ENCODE results near the gene THOC7. TPM values are rescaled to one million over a fixed set of nuclear protein-coding genes. Genes with fewer than 3 reads are reported as not detected.

Gene THOC7
- total RNA-seq, 2 donors from 2014 or later, result 61.9 to 76.6 TPM

DNA sequence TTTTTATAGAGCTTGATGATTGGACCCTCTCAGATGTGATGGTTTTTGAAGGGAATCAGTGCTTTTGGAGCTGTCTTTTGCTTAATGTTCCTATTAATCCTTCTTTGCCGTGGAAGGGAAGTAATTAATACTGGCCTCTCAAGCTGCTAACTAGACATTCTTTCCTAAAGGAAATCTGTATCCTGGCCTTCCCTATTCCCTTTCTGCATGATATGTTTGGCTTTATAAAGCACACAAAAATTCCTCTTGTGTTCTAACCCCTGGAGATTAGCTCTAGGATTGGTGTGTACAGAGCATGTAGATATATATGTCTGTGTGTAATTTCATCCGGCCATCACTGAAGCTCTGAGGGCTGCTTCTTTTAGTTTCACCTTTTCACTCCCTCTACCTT lies 7.0 kb upstream of the THOC7 start:
- H3K27me3 ChIP-seq, result no peaks in the 10 kb centered on the region
- H3K4me1 ChIP-seq, result no peaks in the 10 kb centered on the region
- H3K9ac ChIP-seq (ENCODE audit: low read depth in 2 of 2, low read length in 2 of 2), result no peak overlapping the region
- no peak overlapping the region for H3K27ac ChIP-seq
- TF ChIP-seq, protein P1, sequence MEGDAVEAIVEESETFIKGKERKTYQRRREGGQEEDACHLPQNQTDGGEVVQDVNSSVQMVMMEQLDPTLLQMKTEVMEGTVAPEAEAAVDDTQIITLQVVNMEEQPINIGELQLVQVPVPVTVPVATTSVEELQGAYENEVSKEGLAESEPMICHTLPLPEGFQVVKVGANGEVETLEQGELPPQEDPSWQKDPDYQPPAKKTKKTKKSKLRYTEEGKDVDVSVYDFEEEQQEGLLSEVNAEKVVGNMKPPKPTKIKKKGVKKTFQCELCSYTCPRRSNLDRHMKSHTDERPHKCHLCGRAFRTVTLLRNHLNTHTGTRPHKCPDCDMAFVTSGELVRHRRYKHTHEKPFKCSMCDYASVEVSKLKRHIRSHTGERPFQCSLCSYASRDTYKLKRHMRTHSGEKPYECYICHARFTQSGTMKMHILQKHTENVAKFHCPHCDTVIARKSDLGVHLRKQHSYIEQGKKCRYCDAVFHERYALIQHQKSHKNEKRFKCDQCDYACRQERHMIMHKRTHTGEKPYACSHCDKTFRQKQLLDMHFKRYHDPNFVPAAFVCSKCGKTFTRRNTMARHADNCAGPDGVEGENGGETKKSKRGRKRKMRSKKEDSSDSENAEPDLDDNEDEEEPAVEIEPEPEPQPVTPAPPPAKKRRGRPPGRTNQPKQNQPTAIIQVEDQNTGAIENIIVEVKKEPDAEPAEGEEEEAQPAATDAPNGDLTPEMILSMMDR (IDR thresholded peaks at IDR 0.05), result no peak
- intact Hi-C loops (cut with DNase I), result no loop called here
- no peak for DNase-seq
- no peak overlapping the region for H3K4me3 ChIP-seq
- H3K36me3 ChIP-seq, result no peaks in the 10 kb centered on the region
- no peaks in the 10 kb centered on the region for H3K9me3 ChIP-seq

DNA sequence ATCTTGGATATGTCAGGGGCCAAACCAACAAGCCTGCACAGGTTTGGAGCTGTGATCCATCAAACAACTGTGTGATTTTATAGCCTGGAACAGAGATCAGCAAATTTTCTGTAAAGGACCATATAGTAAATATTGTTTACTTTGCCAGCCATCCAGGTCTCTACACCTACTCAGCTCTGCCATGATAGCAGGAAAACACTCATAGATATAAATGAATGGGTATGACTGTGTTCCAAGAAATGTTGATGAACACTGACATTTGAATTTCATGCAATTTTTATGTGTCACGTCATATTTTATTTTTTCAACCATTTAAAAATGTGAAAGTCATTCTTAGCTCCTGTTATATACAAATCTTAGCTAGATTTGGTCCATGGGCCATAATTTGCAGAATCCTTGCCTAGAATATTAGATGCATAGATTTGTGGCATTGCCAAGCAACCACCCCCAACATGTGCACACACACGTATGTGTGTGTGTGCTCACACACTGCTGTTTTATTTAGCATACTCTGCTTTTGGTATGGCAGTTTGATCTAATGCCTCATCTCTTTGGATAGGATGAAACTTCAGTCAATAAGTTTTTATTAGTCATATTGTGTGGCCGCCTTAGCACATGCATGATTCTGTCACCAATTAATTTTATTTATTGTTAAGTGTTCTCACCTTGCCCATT lies 6.5 kb upstream of the THOC7 start:
- H3K36me3 ChIP-seq, result no peaks in the 10 kb centered on the region
- no peak for DNase-seq
- no peaks in the 10 kb centered on the region for H3K4me1 ChIP-seq
- H3K9me3 ChIP-seq, result no peaks in the 10 kb centered on the region
- no peak overlapping the region for H3K27ac ChIP-seq
- intact Hi-C loops (cut with DNase I), result loop anchor here (5.0 kb wide), 1 partner anchor 37 kb away; no protein-coding TSS in a partner anchor
- TF ChIP-seq, protein P1 (IDR thresholded peaks at IDR 0.05), result no peak
- no peak overlapping the region for H3K9ac ChIP-seq (ENCODE audit: low read depth in 2 of 2, low read length in 2 of 2)
- no peaks in the 10 kb centered on the region for H3K27me3 ChIP-seq
- no peak overlapping the region for H3K4me3 ChIP-seq

DNA sequence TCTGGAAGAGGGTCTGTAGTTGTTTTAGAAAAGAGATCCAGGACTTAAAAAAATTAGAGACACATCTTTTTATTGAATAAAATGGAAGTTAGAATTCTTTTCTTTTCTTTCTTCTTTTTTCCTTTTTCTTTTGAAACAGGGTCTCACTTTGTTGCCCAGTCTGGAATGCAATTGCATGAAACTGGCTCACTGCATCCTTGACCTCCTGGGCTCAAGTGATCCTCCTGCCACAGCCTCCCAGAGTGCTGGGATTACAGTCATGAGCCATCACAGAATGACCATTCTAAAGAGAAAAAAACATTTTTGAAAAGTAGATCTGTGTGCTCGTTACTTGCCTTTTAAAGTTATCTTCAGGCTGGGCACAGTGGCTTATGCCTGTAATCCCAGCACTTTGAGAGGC lies 3.6 kb upstream of the THOC7 start:
- intact Hi-C loops (cut with DNase I), result loop anchor here (5.0 kb wide), 1 partner anchor 40 kb away; no protein-coding TSS in a partner anchor
- TF ChIP-seq, protein P1 (IDR thresholded peaks at IDR 0.05), result no peak
- Histone ChIP-seq H3K36me3 (no peaks in the 10 kb centered on the region), H3K9ac (ENCODE audit: low read depth in 2 of 2, low read length in 2 of 2) (no peak overlapping the region), H3K9me3 (no peaks in the 10 kb centered on the region), H3K4me3 (no peak overlapping the region), H3K27me3 (no peaks in the 10 kb centered on the region), H3K27ac (no peak overlapping the region), H3K4me1 (no peaks in the 10 kb centered on the region)
- DNase-seq, result no peak

DNA sequence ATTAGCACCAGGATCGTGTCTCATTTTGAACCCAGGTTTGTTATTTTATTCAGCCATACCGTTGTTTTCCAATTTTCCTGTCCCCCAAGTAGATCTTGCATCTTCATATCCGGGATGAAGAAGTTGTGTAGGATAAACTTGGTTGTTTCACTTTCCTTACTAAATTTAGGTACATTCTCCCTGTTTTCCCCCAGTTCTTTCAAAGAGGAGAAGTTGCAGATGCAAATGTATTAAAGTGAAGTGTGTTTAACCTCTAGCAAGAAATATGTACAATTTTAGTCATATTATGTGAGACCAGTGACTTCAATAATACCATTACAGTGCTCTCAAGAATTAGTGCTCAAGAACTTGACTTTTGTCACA lies 1.3 kb upstream of the THOC7 start:
- Histone ChIP-seq H3K27ac (peak overlapping the region; percentile 90), H3K9me3 (no peaks in the 10 kb centered on the region), H3K27me3 (no peaks in the 10 kb centered on the region), H3K4me3 (peak overlapping the region; percentile 80), H3K9ac (ENCODE audit: low read depth in 2 of 2, low read length in 2 of 2) (peak overlapping the region in 1 of 2 donors; percentile 80), H3K4me1 (no peaks in the 10 kb centered on the region), H3K36me3 (no peaks in the 10 kb centered on the region)
- no peak for DNase-seq
- intact Hi-C loops (cut with DNase I), result loop anchor here (5.0 kb wide), 1 partner anchor 42 kb away; no protein-coding TSS in a partner anchor
- TF ChIP-seq, protein P1 (IDR thresholded peaks at IDR 0.05), result no peak

DNA sequence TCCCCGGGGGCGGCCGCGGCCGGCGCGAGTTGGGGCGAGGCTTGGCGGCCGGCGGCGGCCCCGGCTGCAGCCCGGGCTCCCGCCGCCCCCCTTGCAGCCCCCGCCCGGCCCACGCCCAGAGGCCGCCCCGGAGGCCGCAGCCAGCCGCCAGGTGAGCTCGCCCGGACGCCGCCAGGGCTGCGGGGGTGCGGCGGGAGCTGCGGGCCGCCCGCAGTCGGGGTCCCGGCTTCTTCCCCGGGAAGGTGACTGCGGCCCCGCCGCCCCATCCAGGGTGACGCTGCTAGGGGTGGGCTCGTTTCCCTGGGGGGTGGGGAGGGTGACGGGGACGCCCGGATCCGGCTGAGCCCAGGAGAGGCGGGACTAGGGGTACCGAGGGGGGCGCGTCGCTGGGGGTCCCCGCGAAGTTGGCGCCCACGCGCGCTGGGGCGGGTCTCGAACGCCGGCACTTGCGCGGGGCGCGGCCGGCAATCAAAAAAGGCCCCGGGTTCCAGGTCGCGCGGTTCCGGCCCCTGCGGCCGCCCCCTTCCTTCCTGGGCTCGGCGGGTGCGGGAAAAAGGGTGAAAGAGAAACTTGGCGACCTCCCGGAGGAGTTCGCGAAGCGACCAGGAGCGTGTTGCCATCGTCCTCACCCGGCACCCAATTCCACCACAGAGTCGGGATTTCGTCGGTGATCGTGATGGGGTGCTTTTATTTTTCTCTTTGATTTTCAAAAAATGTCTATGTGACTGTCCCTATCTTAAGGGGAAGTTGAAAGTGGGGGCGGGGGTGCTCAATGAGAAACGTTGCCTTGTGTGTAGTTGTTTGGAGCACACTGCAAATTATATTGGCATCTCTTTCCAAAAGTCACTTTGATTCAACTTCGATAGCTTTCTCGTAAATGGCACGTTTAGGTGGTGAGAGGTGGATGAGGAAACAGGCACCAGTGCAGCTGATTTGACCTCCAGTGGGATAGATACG lies 681 bp upstream of the THOC7 start:
- Histone ChIP-seq H3K4me1 (no peaks in the 10 kb centered on the region), H3K36me3 (no peaks in the 10 kb centered on the region), H3K27me3 (no peaks in the 10 kb centered on the region), H3K9me3 (no peaks in the 10 kb centered on the region), H3K9ac (ENCODE audit: low read depth in 2 of 2, low read length in 2 of 2) (peak overlapping the region; percentile 80 to 85), H3K4me3 (peak overlapping the region; percentile 80), H3K27ac (peak overlapping the region; percentile 90)
- intact Hi-C loops (cut with DNase I), result no loop called here
- TF ChIP-seq, protein P1 (IDR thresholded peaks at IDR 0.05), result no peak
- peak; percentile 52 for DNase-seq
